SU-DHL-6 (cell line): ENCODE measurements around the gene OR6B1.

ENCODE experiments used
- CTCF ChIP-seq: fragments of 200-600 bp; sonication (generic); IDR thresholded peaks from one replicate; pipeline ENCODE4 v1.5.1; 2017; ENCODE audit warnings: antibody characterized with exemption, mild to moderate bottlenecking, low read length, moderate library complexity; ENCODE audit not compliant: insufficient read depth, poor library complexity, severe bottlenecking
- EZH2phosphoT487 ChIP-seq: fragments of 200-600 bp; sonication (generic), shearing (Covaris generic); conservative IDR thresholded peaks from 2 replicates; pipeline ENCODE4 v1.6.1; 2018; ENCODE audit warnings: mild to moderate bottlenecking, antibody characterized with exemption, low read length, moderate library complexity, mixed read lengths

- TF ChIP-seq CTCF (no peak), EZH2phosphoT487 (no peak)
Measured at GRCh38 chr7:144009361-144009760, 9.2 kb downstream of the OR6B1 start.
